Ovary (tissue), 3 donors: ENCODE data around the gene MMP1.

Experiments used
- EP300 ChIP-seq: sonication (generic); formaldehyde crosslinking; IDR thresholded peaks from one replicate; pipeline ENCODE4 v1.6.1; 2017; ENCODE audit warnings: antibody characterized with exemption
- POLR2A ChIP-seq: fragments of 450-650 bp; IDR thresholded peaks from one replicate; pipeline ENCODE4 v1.6.1; 2017; ENCODE audit warnings: antibody characterized with exemption, mild to moderate bottlenecking, moderate library complexity
- TF ChIP-seq, protein P1 (sequence below), 3 donors: fragments of 450-650 bp in 2 of 3; fragments of 200-600 bp in 1 of 3; IDR thresholded peaks; one replicate each; pipeline versions ENCODE4 v1.5.1 to v1.8.0; 2016 to 2022; ENCODE audit warnings: antibody characterized with exemption in 3 of 3, mild to moderate bottlenecking in 1 of 3
- donor health status: DM: no; HTN: no; CAD: no.

DNA sequence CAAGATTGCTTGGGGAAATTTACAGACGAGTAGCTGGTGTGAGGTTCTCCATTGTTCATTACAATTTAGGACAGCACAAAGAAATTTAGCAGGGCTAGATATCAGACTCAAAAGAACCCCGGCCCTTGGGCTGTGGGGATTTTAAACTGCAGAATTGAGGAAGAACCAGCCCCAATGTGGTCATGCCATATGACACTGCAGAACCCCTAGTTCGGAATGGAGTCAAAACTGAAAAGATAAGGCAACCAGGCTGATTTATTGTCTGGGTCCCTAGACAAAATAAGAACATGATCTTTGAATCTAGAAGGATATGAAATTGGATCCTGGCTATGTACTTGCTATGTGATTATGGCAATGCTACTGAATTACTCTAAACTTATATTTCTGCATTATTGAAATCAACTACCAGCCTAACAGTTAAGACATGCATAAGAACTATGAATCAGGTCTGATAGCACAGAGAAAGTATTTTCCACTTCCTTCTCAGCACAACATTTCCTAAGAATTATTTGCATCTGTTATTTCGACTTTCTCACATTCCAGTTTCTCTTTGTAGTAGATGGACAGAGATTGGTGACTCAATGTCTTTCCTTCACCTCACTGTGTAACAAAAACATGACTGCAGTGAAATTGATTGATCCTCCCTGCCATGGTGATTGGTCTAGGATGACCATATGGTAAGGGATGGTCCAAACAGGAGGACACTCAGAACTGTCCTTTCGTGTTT lies 32.2 kb upstream of the MMP1 start:
- TF ChIP-seq, protein P1, sequence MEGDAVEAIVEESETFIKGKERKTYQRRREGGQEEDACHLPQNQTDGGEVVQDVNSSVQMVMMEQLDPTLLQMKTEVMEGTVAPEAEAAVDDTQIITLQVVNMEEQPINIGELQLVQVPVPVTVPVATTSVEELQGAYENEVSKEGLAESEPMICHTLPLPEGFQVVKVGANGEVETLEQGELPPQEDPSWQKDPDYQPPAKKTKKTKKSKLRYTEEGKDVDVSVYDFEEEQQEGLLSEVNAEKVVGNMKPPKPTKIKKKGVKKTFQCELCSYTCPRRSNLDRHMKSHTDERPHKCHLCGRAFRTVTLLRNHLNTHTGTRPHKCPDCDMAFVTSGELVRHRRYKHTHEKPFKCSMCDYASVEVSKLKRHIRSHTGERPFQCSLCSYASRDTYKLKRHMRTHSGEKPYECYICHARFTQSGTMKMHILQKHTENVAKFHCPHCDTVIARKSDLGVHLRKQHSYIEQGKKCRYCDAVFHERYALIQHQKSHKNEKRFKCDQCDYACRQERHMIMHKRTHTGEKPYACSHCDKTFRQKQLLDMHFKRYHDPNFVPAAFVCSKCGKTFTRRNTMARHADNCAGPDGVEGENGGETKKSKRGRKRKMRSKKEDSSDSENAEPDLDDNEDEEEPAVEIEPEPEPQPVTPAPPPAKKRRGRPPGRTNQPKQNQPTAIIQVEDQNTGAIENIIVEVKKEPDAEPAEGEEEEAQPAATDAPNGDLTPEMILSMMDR (IDR thresholded peaks at IDR 0.05) = no peak
- TF ChIP-seq EP300 = no peak
- no peak for TF ChIP-seq POLR2A
